GM21786 (cell line): ENCODE results near the gene GRK2.

Experiments
- ATAC-seq: cut with Tn5 transposase; IDR thresholded peaks from one replicate; pipeline ENCODE4 v1.9.1; 2021; ENCODE audit not compliant: unreplicated experiment

Gene GRK2

DNA sequence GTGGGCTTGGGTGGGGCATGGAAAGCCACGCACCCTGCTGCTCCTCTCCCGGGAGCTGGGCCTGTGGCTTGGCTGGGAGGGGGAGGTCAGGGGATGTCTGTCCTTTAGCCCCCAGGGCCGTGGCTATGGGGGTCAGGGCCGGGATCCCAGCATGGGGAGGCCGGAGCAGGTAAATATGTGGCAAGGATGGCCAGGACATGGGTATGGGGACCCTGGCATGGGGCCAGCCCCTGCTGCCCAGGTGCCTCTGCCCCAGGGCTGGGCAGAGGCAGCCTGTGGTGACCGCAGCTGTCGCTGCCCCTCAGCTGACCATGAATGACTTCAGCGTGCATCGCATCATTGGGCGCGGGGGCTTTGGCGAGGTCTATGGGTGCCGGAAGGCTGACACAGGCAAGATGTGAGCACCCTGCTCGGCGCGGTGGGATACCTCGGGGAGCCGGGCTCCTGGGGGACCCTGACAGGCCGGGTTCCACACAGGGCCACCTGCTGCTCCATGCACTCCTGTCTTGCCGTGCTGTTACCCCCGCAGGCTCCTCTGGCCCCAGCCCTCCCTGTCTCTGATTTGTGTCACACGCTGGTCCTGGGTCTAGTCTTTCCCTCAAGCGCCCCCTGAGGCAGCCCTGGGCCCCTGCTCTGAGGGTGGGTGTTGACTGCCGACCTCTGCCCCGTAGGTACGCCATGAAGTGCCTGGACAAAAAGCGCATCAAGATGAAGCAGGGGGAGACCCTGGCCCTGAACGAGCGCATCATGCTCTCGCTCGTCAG is 14.7 kb downstream of the GRK2 start:
- ATAC-seq, result no peak

DNA sequence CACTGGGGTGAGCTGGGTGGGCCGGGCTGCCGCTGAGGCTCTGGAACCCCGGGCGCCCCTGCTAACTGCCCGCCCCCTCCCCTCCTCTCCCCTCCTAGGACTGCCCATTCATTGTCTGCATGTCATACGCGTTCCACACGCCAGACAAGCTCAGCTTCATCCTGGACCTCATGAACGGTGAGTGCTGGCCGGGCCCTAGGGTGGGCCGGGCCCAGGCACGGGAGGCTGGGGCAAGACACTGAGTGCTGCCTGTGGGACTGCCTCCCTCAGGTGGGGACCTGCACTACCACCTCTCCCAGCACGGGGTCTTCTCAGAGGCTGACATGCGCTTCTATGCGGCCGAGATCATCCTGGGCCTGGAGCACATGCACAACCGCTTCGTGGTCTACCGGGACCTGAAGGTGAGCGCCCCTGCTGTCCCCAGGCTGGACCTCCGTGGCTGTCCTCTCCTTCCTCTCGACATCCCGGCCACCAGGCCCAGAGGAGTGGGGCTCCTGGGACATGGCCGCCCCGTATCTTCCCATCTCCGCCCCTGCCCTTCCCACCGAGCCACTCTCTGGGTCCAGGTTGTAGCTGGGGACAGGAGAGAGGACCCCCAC is 15.4 kb downstream of the GRK2 start:
- ATAC-seq, result no peak

DNA sequence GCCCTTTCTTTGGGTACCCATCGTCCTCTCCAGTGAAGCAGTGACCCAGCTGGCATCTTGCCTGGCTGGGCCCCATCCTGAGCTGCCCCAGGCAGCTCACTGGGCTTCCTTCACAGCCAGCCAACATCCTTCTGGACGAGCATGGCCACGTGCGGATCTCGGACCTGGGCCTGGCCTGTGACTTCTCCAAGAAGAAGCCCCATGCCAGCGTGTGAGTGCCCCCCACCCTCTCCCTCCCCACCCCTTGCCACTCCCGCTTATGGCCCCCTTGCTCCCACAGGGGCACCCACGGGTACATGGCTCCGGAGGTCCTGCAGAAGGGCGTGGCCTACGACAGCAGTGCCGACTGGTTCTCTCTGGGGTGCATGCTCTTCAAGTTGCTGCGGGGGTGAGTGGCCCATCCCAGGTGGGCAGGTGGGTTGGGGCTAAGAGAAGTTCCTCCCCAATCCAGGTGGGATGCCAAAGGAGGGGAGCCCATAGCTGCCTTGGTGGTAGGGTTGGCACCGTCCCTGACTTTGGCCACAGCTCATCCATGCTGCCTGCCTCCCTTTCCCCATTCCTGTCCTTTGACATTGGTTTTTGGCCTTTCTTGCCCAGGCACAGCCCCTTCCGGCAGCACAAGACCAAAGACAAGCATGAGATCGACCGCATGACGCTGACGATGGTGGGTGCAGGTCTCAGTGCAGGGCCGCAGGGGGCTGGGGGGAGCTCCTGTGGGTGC is 16.0 kb downstream of the GRK2 start:
- ATAC-seq, result no peak

DNA sequence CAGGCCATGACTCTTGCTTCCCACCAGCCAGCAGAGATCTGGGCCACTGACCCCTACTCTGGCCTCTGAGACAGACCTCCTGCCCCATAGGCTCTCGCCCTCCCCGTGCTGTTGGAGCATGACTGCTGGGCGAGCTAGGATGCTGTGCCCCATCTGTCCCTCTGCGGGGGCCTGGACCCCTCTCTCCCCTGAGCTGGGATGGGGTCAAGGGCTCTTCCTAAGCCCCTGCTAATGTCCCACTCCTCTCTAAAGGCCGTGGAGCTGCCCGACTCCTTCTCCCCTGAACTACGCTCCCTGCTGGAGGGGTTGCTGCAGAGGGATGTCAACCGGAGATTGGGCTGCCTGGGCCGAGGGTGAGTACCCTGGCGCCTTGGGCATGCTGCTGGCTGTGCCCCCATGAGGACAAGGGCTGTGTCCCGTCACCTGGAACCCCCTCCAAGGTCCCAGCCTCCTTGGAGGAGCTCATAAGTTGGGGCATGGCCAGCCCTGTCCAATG is 16.7 kb downstream of the GRK2 start:
- no peak for ATAC-seq

DNA sequence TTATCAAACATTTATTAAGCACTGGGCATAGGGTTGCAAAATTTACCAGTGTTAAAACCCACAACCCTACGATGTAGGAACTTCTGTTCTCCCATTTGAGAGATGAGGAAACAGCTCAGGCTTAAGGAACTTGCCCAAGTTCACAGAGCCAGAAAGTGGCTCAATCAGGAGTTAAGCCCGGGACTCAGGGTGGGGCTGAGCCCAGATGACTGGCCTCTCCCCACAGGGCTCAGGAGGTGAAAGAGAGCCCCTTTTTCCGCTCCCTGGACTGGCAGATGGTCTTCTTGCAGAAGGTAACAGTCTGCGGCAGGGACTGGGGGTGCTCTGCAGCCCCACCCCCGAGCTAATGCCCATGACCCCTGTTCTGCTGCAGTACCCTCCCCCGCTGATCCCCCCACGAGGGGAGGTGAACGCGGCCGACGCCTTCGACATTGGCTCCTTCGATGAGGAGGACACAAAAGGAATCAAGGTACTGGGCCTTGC is 17.2 kb downstream of the GRK2 start:
- ATAC-seq, result no peak

DNA sequence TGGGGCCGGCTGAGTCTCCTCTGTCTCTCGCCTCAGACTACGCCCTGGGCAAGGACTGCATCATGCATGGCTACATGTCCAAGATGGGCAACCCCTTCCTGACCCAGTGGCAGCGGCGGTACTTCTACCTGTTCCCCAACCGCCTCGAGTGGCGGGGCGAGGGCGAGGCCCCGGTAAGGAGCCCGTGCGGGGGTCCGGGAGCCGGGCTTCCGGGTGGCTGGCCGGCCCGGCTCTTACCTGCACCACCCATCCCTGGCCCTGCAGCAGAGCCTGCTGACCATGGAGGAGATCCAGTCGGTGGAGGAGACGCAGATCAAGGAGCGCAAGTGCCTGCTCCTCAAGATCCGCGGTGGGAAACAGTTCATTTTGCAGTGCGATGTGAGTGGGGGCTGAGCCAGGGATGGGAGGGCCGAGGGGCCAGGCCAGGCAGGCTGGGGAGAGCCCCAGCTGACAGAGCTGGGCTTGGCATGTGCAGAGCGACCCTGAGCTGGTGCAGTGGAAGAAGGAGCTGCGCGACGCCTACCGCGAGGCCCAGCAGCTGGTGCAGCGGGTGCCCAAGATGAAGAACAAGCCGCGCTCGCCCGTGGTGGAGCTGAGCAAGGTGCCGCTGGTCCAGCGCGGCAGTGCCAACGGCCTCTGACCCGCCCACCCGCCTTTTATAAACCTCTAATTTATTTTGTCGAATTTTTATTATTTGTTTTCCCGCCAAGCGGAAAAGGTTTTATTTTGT is 18.7 kb downstream of the GRK2 start:
- ATAC-seq, result no peak

DNA sequence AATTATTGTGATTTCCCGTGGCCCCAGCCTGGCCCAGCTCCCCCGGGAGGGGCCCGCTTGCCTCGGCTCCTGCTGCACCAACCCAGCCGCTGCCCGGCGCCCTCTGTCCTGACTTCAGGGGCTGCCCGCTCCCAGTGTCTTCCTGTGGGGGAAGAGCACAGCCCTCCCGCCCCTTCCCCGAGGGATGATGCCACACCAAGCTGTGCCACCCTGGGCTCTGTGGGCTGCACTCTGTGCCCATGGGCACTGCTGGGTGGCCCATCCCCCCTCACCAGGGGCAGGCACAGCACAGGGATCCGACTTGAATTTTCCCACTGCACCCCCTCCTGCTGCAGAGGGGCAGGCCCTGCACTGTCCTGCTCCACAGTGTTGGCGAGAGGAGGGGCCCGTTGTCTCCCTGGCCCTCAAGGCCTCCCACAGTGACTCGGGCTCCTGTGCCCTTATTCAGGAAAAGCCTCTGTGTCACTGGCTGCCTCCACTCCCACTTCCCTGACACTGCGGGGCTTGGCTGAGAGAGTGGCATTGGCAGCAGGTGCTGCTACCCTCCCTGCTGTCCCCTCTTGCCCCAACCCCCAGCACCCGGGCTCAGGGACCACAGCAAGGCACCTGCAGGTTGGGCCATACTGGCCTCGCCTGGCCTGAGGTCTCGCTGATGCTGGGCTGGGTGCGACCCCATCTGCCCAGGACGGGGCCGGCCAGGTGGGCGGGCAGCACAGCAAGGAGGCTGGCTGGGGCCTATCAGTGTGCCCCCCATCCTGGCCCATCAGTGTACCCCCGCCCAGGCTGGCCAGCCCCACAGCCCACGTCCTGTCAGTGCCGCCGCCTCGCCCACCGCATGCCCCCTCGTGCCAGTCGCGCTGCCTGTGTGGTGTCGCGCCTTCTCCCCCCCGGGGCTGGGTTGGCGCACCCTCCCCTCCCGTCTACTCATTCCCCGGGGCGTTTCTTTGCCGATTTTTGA is 19.5 kb downstream of the GRK2 start:
- no peak for ATAC-seq

DNA sequence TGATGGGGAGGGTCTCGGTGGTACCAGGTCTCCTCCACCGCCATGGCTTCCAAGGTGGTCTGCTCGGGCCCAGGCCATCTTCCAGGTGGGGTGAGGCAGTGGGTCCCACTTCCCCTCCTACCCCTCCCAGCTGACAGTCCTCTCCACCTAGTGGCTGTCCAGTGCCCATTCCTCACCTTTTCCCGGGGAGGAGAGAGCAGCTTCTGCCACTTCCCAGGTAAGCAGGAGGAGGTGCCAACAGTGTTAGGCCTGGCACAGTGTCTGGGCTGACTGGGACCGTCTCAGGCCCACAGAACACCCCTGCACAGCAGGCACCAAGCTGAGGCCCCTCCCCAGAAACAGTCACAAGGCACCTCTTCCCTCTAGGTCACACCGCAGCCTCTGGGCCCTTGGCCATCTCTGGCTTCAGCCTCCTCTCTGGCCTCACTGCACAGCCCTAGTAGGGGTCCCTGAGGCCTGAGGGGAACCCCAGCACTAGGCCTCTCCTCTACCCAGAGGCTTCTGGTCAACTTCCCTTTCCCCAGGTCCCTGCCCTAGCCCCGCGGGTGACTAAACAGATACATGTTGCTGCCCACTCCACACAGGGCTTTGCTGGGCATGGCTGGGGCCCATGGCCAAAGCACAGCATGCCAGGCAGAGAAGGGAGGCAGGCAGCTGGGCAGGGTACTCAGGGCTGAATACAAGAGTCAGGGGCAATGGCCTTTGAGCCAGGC is 20.5 kb downstream of the GRK2 start:
- no peak for ATAC-seq

DNA sequence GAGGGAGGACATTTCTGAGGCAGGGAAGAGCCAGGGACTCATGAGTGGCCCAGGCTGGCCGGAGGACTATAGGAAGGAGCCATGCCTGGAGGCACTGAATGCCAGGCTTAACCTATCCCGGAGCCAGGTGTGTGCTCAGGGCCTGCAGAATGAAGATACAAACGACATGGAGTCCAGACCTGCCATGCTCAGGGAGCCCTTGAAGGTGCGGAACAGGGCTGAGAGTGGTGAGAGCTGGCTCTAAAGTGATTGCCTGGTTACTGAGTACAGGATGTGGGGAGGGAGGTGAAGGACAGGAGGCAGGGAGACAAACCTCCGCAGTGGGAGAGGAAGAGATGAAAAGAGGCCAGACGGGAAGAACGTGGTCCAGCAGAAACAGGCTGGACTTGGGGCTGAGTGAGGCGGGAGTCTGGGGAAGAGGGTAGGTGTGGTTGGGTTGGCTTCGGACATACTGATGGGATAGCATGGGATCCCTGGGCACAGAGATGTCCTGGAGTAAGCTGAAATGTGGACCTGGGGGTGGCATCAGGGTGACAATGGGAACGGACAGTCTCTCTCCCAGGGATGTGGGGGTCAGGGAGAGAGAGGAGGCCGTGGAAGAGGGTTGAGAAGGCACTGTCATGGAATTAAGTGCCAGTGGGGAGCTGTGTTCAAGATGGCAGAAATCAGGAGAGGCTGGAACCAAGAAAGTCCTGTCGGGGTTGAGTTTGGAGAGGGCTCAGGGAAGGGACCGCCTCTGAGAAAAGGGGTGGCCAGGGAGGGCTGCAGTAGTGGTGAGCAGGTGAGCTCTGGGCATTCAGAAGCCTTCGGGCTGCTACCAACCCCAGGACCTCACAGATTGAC is 21.3 kb downstream of the GRK2 start:
- no peak for ATAC-seq

DNA sequence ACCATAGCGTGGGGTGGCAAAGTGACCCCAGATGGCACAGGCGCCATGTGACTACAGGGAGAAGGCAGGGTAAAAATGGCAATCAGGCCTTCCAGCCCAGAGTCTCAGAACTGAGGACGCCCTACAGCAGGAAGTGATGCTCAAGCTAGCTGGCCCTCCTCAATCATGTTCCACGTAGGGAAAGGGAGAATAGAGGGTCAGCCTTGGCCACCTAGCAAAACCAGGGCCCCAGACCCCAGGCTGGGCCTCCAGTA is 21.9 kb downstream of the GRK2 start:
- no peak for ATAC-seq

DNA sequence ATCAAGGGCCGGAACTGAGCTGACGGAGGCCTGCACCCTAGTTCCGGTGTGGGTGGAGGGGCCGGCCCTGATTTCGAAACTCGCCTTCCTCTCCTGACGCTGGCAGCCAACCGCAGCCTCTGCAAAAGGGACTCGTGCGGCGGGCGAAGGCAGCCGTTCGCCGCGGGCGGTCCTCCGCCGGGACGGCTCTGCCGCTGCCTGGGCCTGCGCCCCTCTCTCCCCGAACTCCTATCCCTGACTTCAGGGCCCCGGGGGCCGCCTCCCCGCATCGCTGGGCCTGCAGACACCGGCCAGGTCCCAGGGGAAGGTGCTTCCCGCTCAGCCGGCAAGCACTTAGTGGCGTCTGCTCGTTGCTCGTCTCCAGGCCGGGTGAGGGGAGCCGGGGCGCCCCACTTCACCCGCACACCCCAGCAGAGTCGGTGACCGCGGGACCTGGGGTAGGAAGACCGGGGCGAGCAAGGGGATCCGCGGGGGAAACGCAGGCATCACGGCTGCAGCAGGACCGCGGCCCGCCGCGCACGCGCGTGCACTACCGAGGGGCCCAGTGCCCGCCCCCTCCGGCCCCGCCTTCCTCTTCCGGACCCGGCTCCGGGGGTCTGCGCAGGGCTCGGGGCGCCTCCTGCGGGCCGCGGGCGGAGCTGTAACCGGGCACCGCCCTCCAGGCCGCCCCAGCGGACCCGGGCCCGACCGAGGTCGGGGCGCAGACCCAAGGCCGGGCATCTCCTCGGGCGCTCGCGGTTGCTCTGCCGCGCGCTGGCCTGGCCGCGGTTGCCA is 22.4 kb downstream of the GRK2 start:
- peak; percentile 58 for ATAC-seq

DNA sequence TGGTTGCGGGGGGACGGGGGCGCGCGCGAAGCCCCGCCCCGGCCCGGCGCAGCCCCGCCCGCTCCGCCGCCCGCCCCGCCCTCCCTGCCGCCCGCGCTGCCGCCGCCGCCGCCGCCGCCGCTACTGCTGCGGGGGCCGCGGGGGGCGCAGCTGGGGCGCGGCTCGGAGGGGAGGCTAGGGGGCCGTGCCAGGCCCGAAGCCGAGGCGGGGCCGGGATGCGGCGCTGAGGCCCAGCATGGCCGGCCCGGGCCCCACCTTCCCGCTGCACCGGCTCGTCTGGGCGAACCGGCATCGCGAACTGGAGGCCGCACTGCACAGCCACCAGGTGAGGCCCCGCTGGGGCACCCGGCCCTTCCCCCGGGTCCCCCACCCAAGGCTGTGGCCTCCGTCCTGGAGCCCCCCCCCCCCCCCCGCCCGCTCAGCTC is 23.0 kb downstream of the GRK2 start, which contains the start of gene ANKRD13D:
Gene ANKRD13D, plus strand, starts transcription at position 78 of the 425 bp plus-strand sequence. Its CDS starts 158 bp downstream, at position 236.
- ATAC-seq, result no peak

DNA sequence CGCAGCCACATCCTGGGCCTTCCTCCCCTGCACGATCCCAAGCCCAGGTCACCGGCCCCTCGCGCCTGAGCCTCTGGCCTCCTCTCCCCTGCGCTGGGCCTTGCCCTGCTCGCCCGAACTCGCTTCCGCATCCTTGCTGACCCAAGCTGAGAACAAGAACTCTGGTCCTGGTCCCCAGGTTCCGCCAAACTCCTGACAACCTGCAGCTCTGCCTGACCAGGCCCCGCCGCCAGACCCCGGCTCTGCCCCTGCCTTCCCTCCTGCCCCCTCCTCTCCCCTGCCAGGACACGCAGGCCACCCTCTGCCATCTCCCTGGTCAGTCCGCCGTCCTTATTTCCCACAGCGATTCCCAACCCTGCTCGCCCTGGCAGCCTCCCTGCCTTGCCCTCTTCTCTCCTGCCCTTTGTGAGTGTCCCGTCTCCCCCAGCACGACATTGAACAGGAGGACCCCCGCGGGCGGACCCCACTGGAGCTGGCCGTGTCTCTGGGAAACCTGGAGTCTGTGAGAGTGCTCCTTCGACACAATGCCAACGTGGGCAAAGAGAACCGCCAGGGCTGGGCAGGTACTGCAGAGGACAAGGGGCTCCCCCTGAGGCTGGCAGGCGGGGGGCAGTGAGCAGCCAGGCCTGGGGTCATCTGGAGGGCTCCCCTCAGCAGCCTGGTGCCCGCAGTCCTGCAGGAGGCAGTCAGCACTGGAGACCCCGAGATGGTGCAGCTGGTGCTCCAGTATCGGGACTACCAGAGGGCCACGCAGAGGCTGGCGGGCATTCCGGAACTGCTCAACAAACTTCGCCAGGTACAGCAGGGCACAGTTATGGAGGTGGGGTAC is 23.6 kb downstream of the GRK2 start:
- no peak for ATAC-seq

DNA sequence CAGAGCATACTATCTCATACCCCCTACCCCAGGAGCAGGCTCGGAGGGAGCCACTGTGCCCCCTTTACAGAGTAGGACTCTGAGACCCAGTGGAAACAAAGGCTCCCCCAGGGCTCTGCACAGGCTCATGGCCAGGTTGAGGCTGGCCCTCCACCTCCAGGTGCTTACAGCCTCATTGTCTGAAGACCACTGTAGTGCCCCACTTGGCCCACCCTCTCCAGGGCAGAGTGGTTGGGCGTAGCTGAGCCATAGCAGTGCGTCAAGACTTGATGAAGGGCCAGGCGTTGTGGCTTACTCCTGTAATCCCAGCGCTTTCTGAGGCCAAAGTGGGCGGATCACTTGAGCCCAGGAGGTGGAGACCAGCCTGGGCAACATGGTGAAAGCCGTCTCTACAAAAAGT is 24.5 kb downstream of the GRK2 start:
- no peak for ATAC-seq

DNA sequence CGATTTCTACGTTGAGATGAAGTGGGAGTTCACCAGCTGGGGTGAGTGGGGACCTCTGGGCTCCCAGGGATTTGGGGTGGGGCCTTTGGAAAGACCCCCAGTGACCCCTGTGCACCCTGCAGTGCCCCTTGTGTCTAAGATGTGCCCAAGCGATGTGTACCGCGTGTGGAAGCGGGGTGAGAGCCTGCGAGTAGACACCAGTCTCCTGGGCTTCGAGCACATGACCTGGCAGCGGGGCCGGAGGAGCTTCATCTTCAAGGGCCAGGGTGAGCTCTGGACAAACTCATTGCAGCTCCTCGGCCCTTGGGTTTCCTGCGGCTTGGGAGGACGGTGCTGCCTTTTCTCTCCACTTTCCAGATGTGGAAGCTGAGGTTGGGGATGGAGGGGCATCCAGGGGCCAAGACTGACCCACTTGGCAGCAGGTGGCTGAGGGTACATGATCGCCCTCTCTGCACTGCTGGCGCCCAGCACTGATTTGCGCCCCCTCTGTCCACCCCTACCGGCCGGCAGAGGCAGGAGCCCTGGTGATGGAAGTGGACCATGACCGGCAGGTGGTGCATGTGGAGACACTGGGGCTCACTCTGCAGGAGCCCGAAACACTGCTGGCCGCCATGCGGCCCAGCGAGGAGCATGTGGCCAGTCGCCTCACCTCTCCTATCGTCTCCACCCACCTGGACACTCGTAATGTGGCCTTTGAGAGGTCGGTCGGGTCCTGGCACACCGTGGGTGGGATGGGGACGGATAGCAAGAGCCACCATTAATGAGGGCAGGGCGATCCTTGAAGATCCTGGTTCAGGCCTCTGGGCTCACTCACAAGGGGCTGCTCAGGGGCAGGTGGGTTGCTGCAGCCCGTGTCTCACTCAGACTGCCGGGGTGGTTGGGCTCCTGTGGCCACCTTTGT is 25.5 kb downstream of the GRK2 start:
- no peak for ATAC-seq

DNA sequence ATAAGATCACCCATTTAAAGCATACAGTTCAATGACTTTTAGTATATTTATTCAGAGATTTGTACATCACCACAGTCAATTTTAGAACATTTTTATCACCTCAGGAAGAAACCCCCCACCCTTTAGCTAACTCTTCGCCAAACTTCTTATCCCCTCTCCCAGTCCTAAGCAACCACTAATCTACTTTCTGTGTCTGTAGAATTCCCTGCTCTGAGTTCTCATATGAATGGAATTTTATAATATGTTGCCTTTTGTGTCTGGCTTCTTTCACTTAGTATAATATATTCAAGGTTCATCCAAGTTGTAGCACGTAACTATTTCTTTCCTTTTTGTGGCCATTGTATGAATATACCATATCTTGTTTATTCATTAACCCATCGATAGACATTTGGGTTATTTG is 26.4 kb downstream of the GRK2 start:
- ATAC-seq, result no peak
